K562 (cell line): Measurements from ENCODE around the gene CCDC9. TPM values are rescaled to one million over a fixed set of nuclear protein-coding genes. Genes with fewer than 3 reads are reported as not detected.

Source experiments
- ARID2 ChIP-seq: fragments of 450-650 bp; IDR thresholded peaks from 2 replicates; pipeline ENCODE4 v1.6.1; 2017; ENCODE audit warnings: antibody characterized with exemption, mild to moderate bottlenecking
- BDP1 ChIP-seq: IDR thresholded peaks from 3 replicates; pipeline ENCODE4 v1.6.1; 2011; ENCODE audit not compliant: insufficient read length, insufficient read depth
- BHLHE40 ChIP-seq: IDR thresholded peaks from 2 replicates; pipeline ENCODE4 v1.6.1; 2011; ENCODE audit warnings: low read length, improper control_type of control experiment
- CEBPB ChIP-seq: fragments of 450-650 bp; IDR thresholded peaks from 2 replicates; pipeline ENCODE4 v1.6.1; 2016; ENCODE audit warnings: missing genetic modification characterization, missing compliant biosample characterization
- HNRNPH1 ChIP-seq: fragments of 200-400 bp; formaldehyde crosslinking; optimal IDR thresholded peaks from 2 replicates; pipeline ENCODE3; 2017; ENCODE audit warnings: low read depth, mild to moderate bottlenecking, low read length, moderate library complexity
- MBD2 ChIP-seq: sonication (generic); IDR thresholded peaks from 2 replicates; pipeline ENCODE4 v1.6.1; 2016; ENCODE audit warnings: low read depth, borderline replicate concordance
- PML ChIP-seq: IDR thresholded peaks from 2 replicates; pipeline ENCODE4 v1.6.1; 2012; ENCODE audit warnings: low read length, inconsistent platforms
- POLR2H ChIP-seq: IDR thresholded peaks from 2 replicates; pipeline ENCODE4 v1.6.1; 2016; ENCODE audit warnings: missing genetic modification characterization, low read depth, mild to moderate bottlenecking, control low read depth, missing compliant biosample characterization, moderate library complexity
- RBM17 ChIP-seq: fragments of 200-400 bp; formaldehyde crosslinking; IDR thresholded peaks from 2 replicates; pipeline ENCODE4 v1.6.1; 2017; ENCODE audit warnings: low read depth, mild to moderate bottlenecking, low read length, borderline replicate concordance
- RHOXF2B ChIP-seq: fragments of 250-450 bp; sonication (Bioruptor Pico); conservative IDR thresholded peaks from 2 replicates; pipeline ENCODE4 v1.5.1; 2021
- SIN3A ChIP-seq, 2 experiments: fragments of 150-350 bp in 1 of 2; IDR thresholded peaks; 2 replicates each; pipeline ENCODE4 v1.6.1; 2011 to 2016; ENCODE audit warnings: borderline replicate concordance in 2 of 2, low read depth in 2 of 2, low read length in 2 of 2, mild to moderate bottlenecking in 2 of 2, moderate library complexity in 2 of 2; ENCODE audit not compliant: control insufficient read depth in 1 of 2
- SUPT5H ChIP-seq: fragments of 450-650 bp; IDR thresholded peaks from 2 replicates; pipeline ENCODE4 v1.6.1; 2016
- TAF9B ChIP-seq: fragments of 450-650 bp; IDR thresholded peaks from 2 replicates; pipeline ENCODE4 v1.6.1; 2018; ENCODE audit warnings: mild to moderate bottlenecking; ENCODE audit not compliant: partially characterized antibody
- TCF7 ChIP-seq: sonication (generic); IDR thresholded peaks from 2 replicates; pipeline ENCODE4 v1.6.1; 2016; ENCODE audit warnings: antibody characterized with exemption, borderline replicate concordance
- ZNF184 ChIP-seq: sonication (generic); formaldehyde crosslinking; IDR thresholded peaks from 2 replicates; pipeline ENCODE4 v1.5.0; 2020; ENCODE audit warnings: missing genetic modification reagents
- ZNF224 ChIP-seq: sonication (generic); formaldehyde crosslinking; IDR thresholded peaks from 2 replicates; pipeline ENCODE4 v1.8.0; 2022; ENCODE audit warnings: mild to moderate bottlenecking, missing genetic modification reagents
- polyA plus RNA-seq, 8 experiments: library from polyadenylated mRNA; depleted of rRNA in 4 of 8; stranded (reverse) in 5 of 8; unstranded in 3 of 8; fragments of >200 nt; fragmentation: Nextera tagmentation in 2 of 8; fragmentation: Illumina TruSeq in 1 of 8; extraction: Ambion mirVana in 2 of 8; extraction: Trizol in 1 of 8; gene quantifications; 2 replicates each; pipeline versions ENCODE4 v1.2.1 to v1.2.3, GENCODE V29; 2011 to 2014; ENCODE audit warnings: inconsistent platforms in 1 of 8, missing spikeins in 1 of 8
- total RNA-seq, 7 experiments: library from RNA; depleted of rRNA in 6 of 7; stranded (reverse); fragments of >200 nt in 6 of 7; fragmentation: Illumina TruSeq in 2 of 7; extraction: Trizol in 2 of 7; gene quantifications; 2 replicates each; pipeline versions ENCODE4 v1.2.1 to v1.2.3, GENCODE V29; 2011 to 2021; ENCODE audit warnings: low replicate concordance in 1 of 7
- TF ChIP-seq, protein P1 (sequence below): fragments of 450-650 bp; IDR thresholded peaks from 2 replicates; pipeline ENCODE4 v1.7.1; 2018; ENCODE audit warnings: mild to moderate bottlenecking, low read depth; ENCODE audit not compliant: partially characterized antibody
- TF ChIP-seq, protein P2 (sequence below): fragments of 450-650 bp; conservative IDR thresholded peaks from 2 replicates; pipeline ENCODE4 v1.6.1; 2016; ENCODE audit warnings: missing genetic modification characterization, low read depth, mild to moderate bottlenecking, control low read depth, missing compliant biosample characterization
- TF ChIP-seq, protein P3 (sequence below): fragments of 450-650 bp; IDR thresholded peaks from 2 replicates; pipeline ENCODE4 v1.6.1; 2016
- TF ChIP-seq, protein P4 (sequence below), 2 experiments: fragments of 150-350 bp in 1 of 2; IDR thresholded peaks; 2 replicates each; pipeline ENCODE4 v1.6.1; 2012 to 2016; ENCODE audit warnings: low read depth in 2 of 2, low read length in 2 of 2, mild to moderate bottlenecking in 1 of 2, moderate library complexity in 1 of 2

CCDC9 gene
- total and polyA plus RNA-seq, 9 of the 15 experiments (the other 6 are each of a cell fraction or from before 2014, with no cell fraction given) = 0.23 to 38.6 (median 8.4) TPM

DNA sequence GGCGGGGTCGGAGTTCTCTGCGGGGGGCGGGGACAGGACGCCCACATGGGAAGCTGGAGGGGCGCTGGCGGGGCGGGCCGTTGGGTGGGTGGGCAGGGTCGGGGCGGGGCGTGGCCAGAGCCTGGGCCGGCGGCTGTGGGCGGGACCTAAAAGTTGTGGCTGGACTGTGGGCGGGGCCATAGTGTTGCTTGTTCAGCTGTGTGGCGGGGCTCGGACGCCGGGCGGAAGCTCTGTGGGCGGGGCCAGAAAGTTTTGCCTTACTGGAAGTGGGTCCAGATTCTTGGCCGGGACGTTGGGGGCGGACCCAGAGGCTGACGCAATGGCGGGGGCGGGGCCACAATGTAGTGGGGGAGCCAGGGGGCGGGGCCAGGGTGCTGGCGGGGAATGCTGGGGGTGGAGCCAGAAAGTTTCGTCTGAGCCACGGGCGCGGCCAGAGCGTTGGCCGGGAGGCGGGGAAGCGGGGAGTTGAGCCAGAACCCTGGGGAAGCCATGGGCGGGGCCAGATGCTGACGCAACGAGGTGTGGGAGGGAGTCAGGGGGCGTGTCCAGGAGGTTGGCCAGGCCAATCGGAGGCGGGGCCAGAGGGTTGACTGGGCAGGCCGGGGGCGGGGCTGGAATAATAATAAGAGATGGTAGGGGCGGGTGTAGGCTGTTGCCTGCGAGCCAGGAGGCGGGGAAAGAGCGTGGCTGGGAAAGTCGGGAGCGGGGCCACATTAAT is 527 bp downstream of the CCDC9 start (continued):
- TF ChIP-seq, protein P1, sequence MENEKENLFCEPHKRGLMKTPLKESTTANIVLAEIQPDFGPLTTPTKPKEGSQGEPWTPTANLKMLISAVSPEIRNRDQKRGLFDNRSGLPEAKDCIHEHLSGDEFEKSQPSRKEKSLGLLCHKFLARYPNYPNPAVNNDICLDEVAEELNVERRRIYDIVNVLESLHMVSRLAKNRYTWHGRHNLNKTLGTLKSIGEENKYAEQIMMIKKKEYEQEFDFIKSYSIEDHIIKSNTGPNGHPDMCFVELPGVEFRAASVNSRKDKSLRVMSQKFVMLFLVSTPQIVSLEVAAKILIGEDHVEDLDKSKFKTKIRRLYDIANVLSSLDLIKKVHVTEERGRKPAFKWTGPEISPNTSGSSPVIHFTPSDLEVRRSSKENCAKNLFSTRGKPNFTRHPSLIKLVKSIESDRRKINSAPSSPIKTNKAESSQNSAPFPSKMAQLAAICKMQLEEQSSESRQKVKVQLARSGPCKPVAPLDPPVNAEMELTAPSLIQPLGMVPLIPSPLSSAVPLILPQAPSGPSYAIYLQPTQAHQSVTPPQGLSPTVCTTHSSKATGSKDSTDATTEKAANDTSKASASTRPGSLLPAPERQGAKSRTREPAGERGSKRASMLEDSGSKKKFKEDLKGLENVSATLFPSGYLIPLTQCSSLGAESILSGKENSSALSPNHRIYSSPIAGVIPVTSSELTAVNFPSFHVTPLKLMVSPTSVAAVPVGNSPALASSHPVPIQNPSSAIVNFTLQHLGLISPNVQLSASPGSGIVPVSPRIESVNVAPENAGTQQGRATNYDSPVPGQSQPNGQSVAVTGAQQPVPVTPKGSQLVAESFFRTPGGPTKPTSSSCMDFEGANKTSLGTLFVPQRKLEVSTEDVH = no peak
- TF ChIP-seq SIN3A (IDR thresholded peaks at IDR 0.05; ENCODE audit: borderline replicate concordance in 2 of 2, control insufficient read depth in 1 of 2, low read depth in 2 of 2, low read length in 2 of 2) = no peak
- TF ChIP-seq, protein P2, sequence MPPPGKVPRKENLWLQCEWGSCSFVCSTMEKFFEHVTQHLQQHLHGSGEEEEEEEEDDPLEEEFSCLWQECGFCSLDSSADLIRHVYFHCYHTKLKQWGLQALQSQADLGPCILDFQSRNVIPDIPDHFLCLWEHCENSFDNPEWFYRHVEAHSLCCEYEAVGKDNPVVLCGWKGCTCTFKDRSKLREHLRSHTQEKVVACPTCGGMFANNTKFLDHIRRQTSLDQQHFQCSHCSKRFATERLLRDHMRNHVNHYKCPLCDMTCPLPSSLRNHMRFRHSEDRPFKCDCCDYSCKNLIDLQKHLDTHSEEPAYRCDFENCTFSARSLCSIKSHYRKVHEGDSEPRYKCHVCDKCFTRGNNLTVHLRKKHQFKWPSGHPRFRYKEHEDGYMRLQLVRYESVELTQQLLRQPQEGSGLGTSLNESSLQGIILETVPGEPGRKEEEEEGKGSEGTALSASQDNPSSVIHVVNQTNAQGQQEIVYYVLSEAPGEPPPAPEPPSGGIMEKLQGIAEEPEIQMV = peak; percentile 90
- TF ChIP-seq MBD2 = no peak; the same call in 1 of the 2 replicates
- TF ChIP-seq, protein P3, sequence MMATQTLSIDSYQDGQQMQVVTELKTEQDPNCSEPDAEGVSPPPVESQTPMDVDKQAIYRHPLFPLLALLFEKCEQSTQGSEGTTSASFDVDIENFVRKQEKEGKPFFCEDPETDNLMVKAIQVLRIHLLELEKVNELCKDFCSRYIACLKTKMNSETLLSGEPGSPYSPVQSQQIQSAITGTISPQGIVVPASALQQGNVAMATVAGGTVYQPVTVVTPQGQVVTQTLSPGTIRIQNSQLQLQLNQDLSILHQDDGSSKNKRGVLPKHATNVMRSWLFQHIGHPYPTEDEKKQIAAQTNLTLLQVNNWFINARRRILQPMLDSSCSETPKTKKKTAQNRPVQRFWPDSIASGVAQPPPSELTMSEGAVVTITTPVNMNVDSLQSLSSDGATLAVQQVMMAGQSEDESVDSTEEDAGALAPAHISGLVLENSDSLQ = peak; percentile 54
- TF ChIP-seq TCF7 = 0 out of 2 replicates have a peak, but pooled peaks have one; percentile 12
- no peak for TF ChIP-seq RBM17
- TF ChIP-seq ARID2 = no peak
- no peak for TF ChIP-seq HNRNPH1
- TF ChIP-seq, protein P4, sequence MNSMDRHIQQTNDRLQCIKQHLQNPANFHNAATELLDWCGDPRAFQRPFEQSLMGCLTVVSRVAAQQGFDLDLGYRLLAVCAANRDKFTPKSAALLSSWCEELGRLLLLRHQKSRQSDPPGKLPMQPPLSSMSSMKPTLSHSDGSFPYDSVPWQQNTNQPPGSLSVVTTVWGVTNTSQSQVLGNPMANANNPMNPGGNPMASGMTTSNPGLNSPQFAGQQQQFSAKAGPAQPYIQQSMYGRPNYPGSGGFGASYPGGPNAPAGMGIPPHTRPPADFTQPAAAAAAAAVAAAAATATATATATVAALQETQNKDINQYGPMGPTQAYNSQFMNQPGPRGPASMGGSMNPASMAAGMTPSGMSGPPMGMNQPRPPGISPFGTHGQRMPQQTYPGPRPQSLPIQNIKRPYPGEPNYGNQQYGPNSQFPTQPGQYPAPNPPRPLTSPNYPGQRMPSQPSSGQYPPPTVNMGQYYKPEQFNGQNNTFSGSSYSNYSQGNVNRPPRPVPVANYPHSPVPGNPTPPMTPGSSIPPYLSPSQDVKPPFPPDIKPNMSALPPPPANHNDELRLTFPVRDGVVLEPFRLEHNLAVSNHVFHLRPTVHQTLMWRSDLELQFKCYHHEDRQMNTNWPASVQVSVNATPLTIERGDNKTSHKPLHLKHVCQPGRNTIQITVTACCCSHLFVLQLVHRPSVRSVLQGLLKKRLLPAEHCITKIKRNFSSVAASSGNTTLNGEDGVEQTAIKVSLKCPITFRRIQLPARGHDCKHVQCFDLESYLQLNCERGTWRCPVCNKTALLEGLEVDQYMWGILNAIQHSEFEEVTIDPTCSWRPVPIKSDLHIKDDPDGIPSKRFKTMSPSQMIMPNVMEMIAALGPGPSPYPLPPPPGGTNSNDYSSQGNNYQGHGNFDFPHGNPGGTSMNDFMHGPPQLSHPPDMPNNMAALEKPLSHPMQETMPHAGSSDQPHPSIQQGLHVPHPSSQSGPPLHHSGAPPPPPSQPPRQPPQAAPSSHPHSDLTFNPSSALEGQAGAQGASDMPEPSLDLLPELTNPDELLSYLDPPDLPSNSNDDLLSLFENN (IDR thresholded peaks at IDR 0.05; ENCODE audit: low read depth in 2 of 2, low read length in 2 of 2) = no peak
- TF ChIP-seq CEBPB (tag) = peak; percentile 86
- no peak for TF ChIP-seq ZNF224 (CRISPR knock-in tag)
- TF ChIP-seq TAF9B = no peak
- no peak for TF ChIP-seq SUPT5H
- TF ChIP-seq BDP1 = no peak
- no peak for TF ChIP-seq PML
- TF ChIP-seq BHLHE40 = no peak; the same call in 1 of the 2 replicates
- peak; percentile 59; the same call in 1 of the 2 replicates for TF ChIP-seq POLR2H (tag)
- no peak for TF ChIP-seq ZNF184
- no peak for TF ChIP-seq RHOXF2B (CRISPR knock-in tag)
